GM12891 (cell line): ENCODE data around the gene BAHCC1.

Source experiments
- DNase-seq: peaks from one replicate; pipeline ENCODE4 v3.0.0; 2011; ENCODE audit warnings: low spot score; ENCODE audit not compliant: insufficient read length
- FAIRE-seq: peaks from 2 replicates; lab custom pipeline; 2011; peaks lifted over from hg19 to GRCh38; lab: Jason Lieb, UNC
- PAX5 ChIP-seq: IDR thresholded peaks from 2 replicates; pipeline ENCODE4 v1.6.1; 2011; ENCODE audit warnings: low read length, moderate library complexity, mild to moderate bottlenecking; ENCODE audit not compliant: insufficient read depth, severe bottlenecking
- POLR2A ChIP-seq: IDR thresholded peaks from 2 replicates; pipeline ENCODE4 v1.6.1; 2011; ENCODE audit warnings: low read depth, low read length, control low read depth
- POLR2AphosphoS5 ChIP-seq: IDR thresholded peaks from 2 replicates; pipeline ENCODE4 v1.6.1; 2011; ENCODE audit warnings: low read depth, low read length, control low read depth
- POU2F2 ChIP-seq: IDR thresholded peaks from 2 replicates; pipeline ENCODE4 v1.6.1; 2011; ENCODE audit warnings: low read depth, mild to moderate bottlenecking, control low read depth, low read length, moderate library complexity
- SPI1 ChIP-seq: IDR thresholded peaks from 2 replicates; pipeline ENCODE4 v1.6.1; 2011; ENCODE audit warnings: low read depth, low read length, control low read depth
- TAF1 ChIP-seq: IDR thresholded peaks from 2 replicates; pipeline ENCODE4 v1.6.1; 2011; ENCODE audit warnings: low read depth, low read length, control low read depth

The BAHCC1 gene

DNA sequence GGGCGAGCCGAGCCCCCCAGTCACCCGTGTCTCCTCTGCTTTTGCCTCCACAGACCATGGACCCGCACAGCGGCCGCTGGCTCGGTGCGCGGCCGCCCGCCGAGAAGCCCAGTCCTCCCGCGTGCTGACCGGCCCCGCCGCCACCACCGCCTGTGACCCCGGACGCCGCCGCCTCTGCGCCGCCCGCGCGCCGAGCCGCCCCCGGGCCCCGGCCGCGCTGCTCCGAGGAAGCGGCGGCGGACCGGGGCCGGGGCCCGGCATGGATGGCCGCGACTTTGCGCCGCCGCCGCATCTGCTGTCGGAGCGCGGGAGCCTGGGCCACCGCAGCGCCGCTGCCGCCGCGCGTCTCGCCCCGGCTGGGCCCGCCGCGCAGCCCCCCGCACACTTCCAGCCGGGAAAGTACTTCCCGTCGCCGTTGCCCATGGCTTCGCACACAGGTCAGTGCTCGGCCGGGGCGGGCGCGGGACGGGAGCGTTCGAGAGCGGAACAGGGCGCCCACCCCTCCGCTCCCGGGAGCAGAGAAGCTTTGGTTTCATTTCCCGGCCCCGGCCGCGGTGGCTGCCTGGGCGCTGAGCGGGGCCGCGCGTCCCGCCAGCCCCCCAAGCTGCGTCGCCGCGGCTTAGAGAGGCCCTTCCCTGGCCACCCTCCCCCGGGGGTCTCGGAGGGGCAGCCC is 4.4 kb downstream of the BAHCC1 start:
- TF ChIP-seq PAX5: no peak
- TF ChIP-seq TAF1: no peak
- no peak for TF ChIP-seq SPI1
- no peak for TF ChIP-seq POLR2A
- TF ChIP-seq POU2F2: no peak
- FAIRE-seq (no peak), DNase-seq (no peak)

DNA sequence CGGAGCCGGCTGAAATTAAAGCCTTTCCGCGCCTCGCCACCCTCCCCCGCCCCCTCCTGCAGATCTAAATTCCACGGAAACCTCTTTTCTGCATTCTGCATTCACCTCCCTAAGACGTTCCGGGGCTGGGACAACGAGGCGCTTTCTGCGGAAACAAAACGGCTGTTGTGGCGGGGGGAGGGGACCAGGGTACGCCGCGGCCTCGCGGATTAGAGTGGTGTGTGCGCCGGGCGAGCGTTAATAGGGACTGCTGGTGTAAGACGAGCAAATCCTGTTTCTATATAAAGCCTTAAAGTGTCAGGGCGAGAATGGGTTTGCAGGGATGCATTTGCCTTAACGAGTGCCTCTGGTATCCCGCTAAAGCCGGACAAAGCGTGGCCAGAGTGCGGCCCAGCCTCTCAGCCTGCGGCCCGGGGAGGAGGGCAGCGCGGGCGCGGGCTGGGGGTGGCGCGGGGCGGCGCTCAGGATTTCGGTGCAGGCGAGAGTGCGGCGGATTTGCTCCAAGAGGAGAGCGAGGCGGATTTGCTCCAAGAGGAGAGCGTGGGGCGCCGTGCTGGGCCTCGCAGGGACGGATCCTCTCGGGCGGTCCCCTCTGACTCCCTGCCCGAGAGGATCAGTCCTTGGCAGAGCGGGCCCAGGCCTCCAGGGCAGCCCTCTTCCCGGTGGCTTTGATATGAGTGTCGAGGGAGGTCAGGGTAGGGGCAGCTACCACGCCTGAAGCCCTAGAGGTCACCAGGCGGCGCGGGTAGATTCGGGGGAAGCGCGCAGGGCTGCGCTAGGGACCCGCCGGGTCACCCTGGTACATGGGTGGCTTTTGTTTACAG is 5.1 kb downstream of the BAHCC1 start:
- TF ChIP-seq SPI1 (no peak), PAX5 (no peak), POU2F2 (no peak), POLR2A (no peak), POLR2AphosphoS5 (no peak), TAF1 (no peak)
- DNase-seq (no peak), FAIRE-seq (no peak)

DNA sequence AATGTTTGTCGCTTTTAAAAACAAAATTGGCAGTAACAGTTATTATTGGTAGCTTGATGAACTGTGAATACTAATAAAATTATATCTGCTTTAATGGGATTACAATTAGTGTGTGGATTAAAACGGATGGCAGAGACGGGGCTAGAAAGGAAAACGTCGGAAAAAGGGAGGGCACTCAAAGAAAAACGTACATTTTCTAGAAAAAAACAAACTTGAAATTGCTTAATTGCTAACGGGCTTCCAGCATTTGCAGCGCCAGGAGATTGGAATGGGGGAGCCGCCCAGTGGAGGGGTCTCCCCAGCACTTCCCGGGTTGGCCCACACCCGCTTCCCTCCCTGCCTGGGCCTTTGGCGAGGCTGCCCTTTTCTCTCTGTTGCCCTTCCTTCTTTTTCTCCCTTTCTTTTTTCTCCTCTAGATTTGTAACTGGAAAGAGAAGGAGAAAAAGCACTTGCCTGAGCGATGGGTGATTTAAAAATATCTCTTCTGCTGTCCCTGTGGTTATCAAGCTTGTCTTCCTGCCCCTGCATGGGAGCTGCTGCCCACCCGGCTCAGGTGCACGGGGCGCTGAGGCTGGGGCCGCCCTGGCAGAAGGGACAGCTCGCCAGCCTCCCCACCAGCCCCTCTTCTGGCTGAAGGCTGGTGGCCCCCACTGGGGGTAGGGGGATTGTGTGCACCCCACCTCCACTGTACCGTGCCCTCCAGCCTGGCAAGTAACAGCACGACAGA is 5.9 kb downstream of the BAHCC1 start:
- DNase-seq: no peak
- FAIRE-seq: no peak
- TF ChIP-seq POU2F2 (no peak), POLR2A (no peak), SPI1 (no peak), TAF1 (no peak), PAX5 (no peak), POLR2AphosphoS5 (no peak)

DNA sequence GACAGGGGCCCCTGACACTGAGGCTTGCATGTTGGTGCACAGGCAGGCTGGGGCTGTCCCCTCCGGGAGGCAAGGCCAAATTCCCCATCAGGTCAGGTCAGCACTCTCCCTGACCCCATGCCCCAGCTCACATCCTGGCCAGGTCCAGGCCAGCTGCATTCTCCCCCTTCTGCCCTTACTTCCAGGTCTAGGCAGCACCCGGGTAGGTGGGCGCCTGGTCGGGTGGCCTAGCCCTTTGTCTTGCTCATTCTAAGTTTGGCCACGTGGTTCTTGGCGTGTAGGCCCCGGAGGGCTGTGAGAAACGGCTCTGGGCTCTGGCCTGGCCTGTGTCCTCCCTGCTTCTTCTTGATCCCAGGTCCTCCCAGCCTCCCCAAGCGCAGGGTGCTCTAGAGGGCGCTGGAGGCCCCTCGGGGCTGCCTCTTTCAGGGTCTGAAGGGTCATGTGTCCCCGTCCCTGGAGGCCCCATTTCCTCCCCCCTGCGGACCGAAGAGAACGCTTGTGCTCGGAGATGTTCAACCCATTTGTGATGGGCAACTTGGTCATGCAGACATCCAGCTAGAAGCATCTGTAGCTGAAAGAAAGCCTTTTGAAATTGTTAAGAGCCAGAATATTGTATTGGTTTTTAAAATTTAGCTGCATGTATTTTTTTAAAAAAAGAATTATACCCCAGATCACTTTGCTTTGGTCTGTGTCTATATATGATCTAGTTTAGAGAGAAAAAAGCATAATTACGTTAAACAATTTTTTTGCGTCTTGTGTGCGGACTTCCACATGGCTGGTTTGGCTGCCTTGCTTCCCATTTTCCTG is 6.7 kb downstream of the BAHCC1 start:
- no peak for TF ChIP-seq POLR2A
- no peak for TF ChIP-seq PAX5
- no peak for TF ChIP-seq POU2F2
- no peak for TF ChIP-seq SPI1
- TF ChIP-seq POLR2AphosphoS5: no peak
- TF ChIP-seq TAF1: no peak
- no peak for FAIRE-seq
- no peak for DNase-seq

DNA sequence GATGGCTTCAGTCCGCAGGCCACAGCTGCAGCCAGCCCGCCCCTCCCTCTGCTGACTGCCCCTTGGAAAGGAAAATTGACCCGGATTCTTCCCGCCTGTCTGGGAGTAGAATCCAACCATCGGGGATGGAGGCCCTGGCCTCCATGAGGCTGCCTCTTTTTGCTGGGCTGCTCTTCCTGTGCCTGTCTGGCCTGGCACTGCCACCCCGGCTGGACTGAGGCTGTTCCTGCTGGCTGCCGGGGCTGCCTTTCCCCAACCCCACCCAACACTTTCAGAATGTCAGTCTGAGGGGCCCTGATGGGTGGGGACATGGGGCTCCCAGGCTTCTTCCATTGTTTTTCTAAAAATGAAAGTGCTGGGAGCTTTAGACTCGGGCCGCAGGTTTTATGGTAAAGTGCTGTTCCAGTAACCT is 7.3 kb downstream of the BAHCC1 start:
- FAIRE-seq (no peak), DNase-seq (no peak)
- TF ChIP-seq POLR2AphosphoS5: no peak
- TF ChIP-seq PAX5: no peak
- TF ChIP-seq SPI1: no peak
- TF ChIP-seq POLR2A: no peak
- TF ChIP-seq TAF1: no peak
- TF ChIP-seq POU2F2: no peak

DNA sequence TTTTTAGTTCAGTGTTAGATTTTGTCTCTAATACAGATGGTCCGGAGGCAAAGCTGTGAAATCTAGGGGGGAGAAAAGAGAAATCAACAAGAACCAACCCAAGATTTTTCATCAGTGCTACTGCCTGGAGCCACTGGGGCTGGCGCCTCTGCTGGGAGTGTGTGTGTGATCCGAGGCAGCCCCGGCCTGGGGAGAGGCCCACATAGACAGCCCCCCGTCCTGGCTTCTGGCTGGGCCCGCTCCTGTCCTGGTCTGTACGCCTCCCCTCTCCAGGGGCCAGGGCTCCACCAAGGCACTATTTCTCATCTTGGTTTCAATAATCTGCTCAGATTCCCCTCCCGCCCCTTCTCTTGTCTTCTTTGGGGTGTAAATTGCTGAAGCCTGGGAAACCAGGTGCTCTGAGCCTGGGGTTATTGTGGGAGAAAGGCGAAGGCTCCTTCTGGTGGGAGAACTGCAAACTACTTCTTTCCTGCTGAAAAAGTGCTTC is 7.8 kb downstream of the BAHCC1 start:
- no peak for FAIRE-seq

DNA sequence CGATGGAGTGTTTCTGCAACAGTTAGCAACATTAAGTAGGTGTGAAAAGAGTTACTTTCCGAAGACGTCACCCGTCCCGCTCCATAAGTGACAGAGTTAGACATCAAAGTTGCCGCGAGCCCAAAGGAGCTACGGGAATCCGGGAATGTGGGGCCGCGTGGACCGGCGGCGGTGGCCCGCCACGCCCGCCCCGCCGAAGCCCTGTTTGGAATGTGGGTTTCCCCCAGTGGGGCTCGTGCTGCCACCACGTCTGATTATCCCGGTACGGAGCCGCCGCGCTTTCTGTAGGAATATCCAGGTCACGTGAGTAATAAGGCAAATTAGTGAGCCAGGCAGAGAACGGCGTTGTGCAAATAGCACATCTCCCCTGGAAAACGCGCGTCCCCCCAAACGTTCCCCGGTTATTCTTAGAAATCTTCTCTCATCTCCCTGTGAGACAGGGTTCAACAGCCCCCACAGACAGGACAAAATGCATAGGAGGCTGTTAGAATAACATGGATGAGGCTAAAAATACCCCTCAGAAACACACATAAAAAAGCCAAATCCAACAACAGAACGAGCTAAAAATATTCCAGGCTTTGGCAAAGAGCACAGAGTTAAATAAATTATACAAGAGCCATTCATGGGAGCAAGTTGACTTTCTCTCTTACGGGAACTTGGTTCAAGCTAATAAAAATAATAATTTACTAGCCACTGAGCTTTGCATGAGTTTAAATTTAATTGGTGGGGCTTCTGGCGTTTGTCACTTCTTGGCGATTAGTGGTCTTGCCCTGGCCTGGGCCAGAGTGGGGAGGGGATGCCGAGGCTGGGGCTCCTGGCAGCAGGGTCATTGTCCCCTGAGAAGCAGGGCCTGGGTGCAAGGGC is 8.6 kb downstream of the BAHCC1 start:
- no peak for TF ChIP-seq SPI1
- no peak for TF ChIP-seq PAX5
- no peak for TF ChIP-seq TAF1
- TF ChIP-seq POLR2AphosphoS5: no peak
- TF ChIP-seq POU2F2: no peak
- no peak for TF ChIP-seq POLR2A
- DNase-seq: no peak
- no peak for FAIRE-seq

More for the DNA sequence above, 7.8 kb downstream of the BAHCC1 start:
- no peak for TF ChIP-seq POU2F2
- no peak for TF ChIP-seq PAX5
- no peak for TF ChIP-seq POLR2A
- TF ChIP-seq SPI1: no peak
- TF ChIP-seq POLR2AphosphoS5: no peak
- TF ChIP-seq TAF1: no peak
- no peak for DNase-seq

DNA sequence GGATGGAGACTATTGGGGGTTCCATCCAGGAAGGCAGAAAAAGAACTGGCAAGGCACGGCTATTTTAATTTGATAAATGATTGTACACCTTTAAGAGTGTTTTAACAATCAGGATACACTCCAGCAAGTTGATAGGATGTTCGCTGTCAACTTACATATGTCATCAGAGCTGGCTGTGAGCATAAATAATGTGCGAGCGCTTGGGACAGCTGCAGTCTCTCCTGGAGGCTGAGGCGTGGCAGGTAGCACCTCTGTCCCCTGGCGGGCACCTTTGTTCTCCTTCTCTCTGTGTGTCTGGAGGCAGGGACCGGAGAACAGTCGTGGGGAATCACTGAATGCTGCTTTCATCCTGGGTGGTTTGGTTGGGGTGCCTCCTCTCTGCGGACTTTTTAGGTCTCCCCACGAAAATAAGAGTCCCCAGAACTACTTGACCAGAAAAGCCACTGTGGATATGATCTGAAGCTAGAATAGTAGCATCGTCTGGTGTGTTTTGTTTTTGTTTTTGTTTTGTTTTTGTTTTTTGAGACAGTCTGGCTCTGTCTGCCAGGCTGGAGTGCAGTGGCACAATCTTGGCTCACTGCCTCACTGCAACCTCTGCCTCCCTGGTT is 9.4 kb downstream of the BAHCC1 start:
- TF ChIP-seq POLR2A (no peak), TAF1 (no peak)
- FAIRE-seq (no peak), DNase-seq (no peak)
